CD14-positive monocyte (primary cell): ENCODE results near the gene ACAD10. TPM values are rescaled to one million over a fixed set of nuclear protein-coding genes. Genes with fewer than 3 reads are reported as not detected.

Experiments used
- DNase-seq, 3 donors: peaks; one replicate each; pipeline ENCODE4 v3.0.0-alpha.2; 2011 to 2022
- H2AFZ ChIP-seq: 2 replicates; pipeline ENCODE4 v1.6.0; 2012; ENCODE audit warnings: mild to moderate bottlenecking, low read depth, low read length, inconsistent platforms; ENCODE audit not compliant: insufficient read depth, poor library complexity, severe bottlenecking
- H3K27ac ChIP-seq, 2 donors: 1 replicate in 1 of 2; 2 replicates in 1 of 2; pipeline ENCODE4 v1.5.1; 2012 to 2013; ENCODE audit warnings: low read length in 2 of 2, control low read depth in 1 of 2, inconsistent platforms in 1 of 2, low read depth in 1 of 2, mild to moderate bottlenecking in 1 of 2
- H3K27me3 ChIP-seq, 2 donors: one replicate each; pipeline versions ENCODE4 v1.6.0 to v1.6.1; 2011 to 2013; ENCODE audit warnings: low read length in 2 of 2; ENCODE audit not compliant: control insufficient read depth in 2 of 2, insufficient read depth in 2 of 2
- H3K36me3 ChIP-seq, 2 donors: replicated peaks in 1 of 2; 1 replicate in 1 of 2; 2 replicates in 1 of 2; pipeline versions ENCODE4 v1.5.1 to v1.6.1; 2012 to 2013; ENCODE audit warnings: low read length in 2 of 2, control low read depth in 1 of 2, inconsistent platforms in 1 of 2, mild to moderate bottlenecking in 1 of 2; ENCODE audit not compliant: insufficient read depth in 2 of 2, control insufficient read depth in 1 of 2
- H3K4me1 ChIP-seq, 2 donors: 1 replicate in 1 of 2; 2 replicates in 1 of 2; pipeline versions ENCODE4 v1.5.1 to v1.6.1; 2012 to 2013; ENCODE audit warnings: low read length in 2 of 2, control low read depth in 1 of 2, inconsistent platforms in 1 of 2, mild to moderate bottlenecking in 1 of 2, moderate library complexity in 1 of 2; ENCODE audit not compliant: insufficient read depth in 2 of 2, control insufficient read depth in 1 of 2
- H3K4me2 ChIP-seq: replicated peaks from 2 replicates; pipeline ENCODE3; 2012; ENCODE audit warnings: low read length, moderate library complexity, mild to moderate bottlenecking; ENCODE audit not compliant: poor library complexity, severe bottlenecking; ENCODE audit errors: extremely low read depth
- H3K4me3 ChIP-seq, 3 experiments: fragments of 200-600 bp in 1 of 3; sonication (generic) in 1 of 3; replicated peaks in 1 of 3; 1 replicate in 2 of 3; 2 replicates in 1 of 3; pipeline ENCODE4 v1.5.1; 2011 to 2013; ENCODE audit warnings: low read length in 3 of 3, mild to moderate bottlenecking in 3 of 3, control low read depth in 2 of 3, low read depth in 2 of 3, inconsistent platforms in 1 of 3, moderate library complexity in 1 of 3
- H3K79me2 ChIP-seq: 2 replicates; pipeline ENCODE4 v1.6.0; 2012; ENCODE audit warnings: mild to moderate bottlenecking, control low read depth, inconsistent platforms, low read length, moderate library complexity; ENCODE audit not compliant: insufficient read depth
- H3K9ac ChIP-seq: 2 replicates; pipeline ENCODE4 v1.6.0; 2017; ENCODE audit warnings: low read length, mild to moderate bottlenecking; ENCODE audit not compliant: insufficient read depth, poor library complexity, severe bottlenecking
- H3K9me3 ChIP-seq, 2 donors: replicated peaks in 1 of 2; 1 replicate in 1 of 2; 2 replicates in 1 of 2; pipeline versions ENCODE4 v1.5.1 to v1.6.1; 2012 to 2013; ENCODE audit warnings: low read length in 2 of 2, control low read depth in 1 of 2; ENCODE audit not compliant: control insufficient read depth in 1 of 2, insufficient read depth in 1 of 2
- H4K20me1 ChIP-seq: 2 replicates; pipeline ENCODE4 v1.6.0; 2012; ENCODE audit warnings: mild to moderate bottlenecking, low read length, control low read depth, moderate library complexity; ENCODE audit not compliant: insufficient read depth
- H3K27ac Mint-ChIP-seq, 7 donors: one replicate each; pipeline ENCODE4 v1.8.0; 2020; ENCODE audit warnings: mild to moderate bottlenecking in 7 of 7, mixed read lengths in 7 of 7, moderate library complexity in 6 of 7, inconsistent platforms in 2 of 7
- H3K27me3 Mint-ChIP-seq, 3 donors: one replicate each; pipeline ENCODE4 v1.8.0; 2021 to 2022; ENCODE audit warnings: low read depth in 3 of 3, mild to moderate bottlenecking in 3 of 3, mixed read lengths in 3 of 3, moderate library complexity in 3 of 3, inconsistent platforms in 1 of 3
- H3K36me3 Mint-ChIP-seq, 2 donors: one replicate each; pipeline ENCODE4 v1.8.0; 2020; ENCODE audit warnings: mixed read lengths in 2 of 2, inconsistent platforms in 1 of 2, mild to moderate bottlenecking in 1 of 2
- H3K4me1 Mint-ChIP-seq: one replicate; pipeline ENCODE4 v1.8.0; 2020; ENCODE audit warnings: mild to moderate bottlenecking, mixed read lengths
- H3K4me3 Mint-ChIP-seq, 2 donors: one replicate each; pipeline ENCODE4 v1.8.0; 2020; ENCODE audit warnings: mild to moderate bottlenecking in 2 of 2, mixed read lengths in 2 of 2, moderate library complexity in 1 of 2
- H3K9me3 Mint-ChIP-seq, 7 donors: one replicate each; pipeline ENCODE4 v1.8.0; 2020 to 2022; ENCODE audit warnings: mixed read lengths in 7 of 7, mild to moderate bottlenecking in 6 of 7, moderate library complexity in 6 of 7, inconsistent platforms in 2 of 7
- WGBS: methylation state at CpG from one replicate; pipeline ENCODE4 v1.1.5; 2013; ENCODE audit warnings: missing lambda C conversion rate; ENCODE audit not compliant: insufficient coverage; 5-methylcytosine and 5-hydroxymethylcytosine counted together
- intact Hi-C, 2 donors: fragments of 100-400 bp; cut with micrococcal nuclease; formaldehyde crosslinking; loops; one replicate each; pipeline versions ENCODE4 v1.15.0 to v1.15.1; 2023
- polyA plus RNA-seq, 3 donors: library from polyadenylated mRNA; depleted of rRNA in 1 of 3; unstranded in 2 of 3; stranded (reverse) in 1 of 3; fragments of 300-500 nt in 2 of 3; fragments of >200 nt in 1 of 3; fragmentation: Illumina TruSeq in 2 of 3; gene quantifications; 1 replicate in 2 of 3; 2 replicates in 1 of 3; pipeline ENCODE4 v1.2.3, GENCODE V29; 2012 to 2021
- TF ChIP-seq, protein P1 (sequence below): fragments of 200-600 bp; IDR thresholded peaks from one replicate; pipeline ENCODE4 v1.8.0; 2022; ENCODE audit warnings: antibody characterized with exemption, mild to moderate bottlenecking

Gene ACAD10
- polyA plus RNA-seq, 3 donors: 9.4 to 34.3 (median 10.1) TPM

DNA sequence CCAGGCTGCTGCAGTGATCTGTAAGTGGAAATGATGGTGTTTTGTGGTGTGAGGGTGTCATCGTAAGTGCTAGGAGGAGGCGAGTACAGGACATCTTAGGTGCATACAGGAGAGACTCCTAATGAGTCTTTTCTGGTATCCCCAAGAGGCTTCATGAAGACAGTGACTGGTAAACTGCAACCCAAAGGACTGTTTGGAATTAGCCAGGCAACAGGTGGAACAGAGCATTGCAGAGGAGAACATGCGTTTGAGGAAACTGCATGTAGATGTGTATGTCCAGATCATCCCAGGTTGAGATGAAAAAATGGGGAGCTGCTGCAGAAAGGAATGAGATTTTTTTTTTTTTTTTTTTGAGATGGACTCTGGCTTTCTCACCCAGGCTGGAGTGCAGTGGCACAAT lies 5.4 kb downstream of the ACAD10 start:
- Histone ChIP-seq H3K4me3 (no peak overlapping the region), H2AFZ (no peak overlapping the region), H3K4me2 (no peak overlapping the region), H3K27ac (no peak overlapping the region), H3K9me3 (no peaks in the 10 kb centered on the region), H3K9ac (no peak overlapping the region), H3K27me3 (no peaks in the 10 kb centered on the region), H4K20me1 (peaks cover 7% of the 10 kb centered on the region), H3K79me2 (peaks cover 23% of the 10 kb centered on the region), H3K36me3 (peaks cover 41 to 53% of the 10 kb centered on the region in 2 donors), H3K4me1 (peaks cover 7 to 9% of the 10 kb centered on the region in 2 donors)
- Mint-ChIP-seq H3K4me3 (no peak overlapping the region), H3K4me1 (peaks cover 10% of the 10 kb centered on the region), H3K36me3 (peaks cover 48 to 62% of the 10 kb centered on the region in 2 donors), H3K27me3 (peaks cover 0 to 2% (median 0%) of the 10 kb centered on the region in 3 donors), H3K27ac (no peak overlapping the region), H3K9me3 (no peaks in the 10 kb centered on the region)
- 95% methylated on average over 3 of the region's 3 CpGs for WGBS
- no peak for DNase-seq
- intact Hi-C loops: no loop called here
- TF ChIP-seq, protein P1, sequence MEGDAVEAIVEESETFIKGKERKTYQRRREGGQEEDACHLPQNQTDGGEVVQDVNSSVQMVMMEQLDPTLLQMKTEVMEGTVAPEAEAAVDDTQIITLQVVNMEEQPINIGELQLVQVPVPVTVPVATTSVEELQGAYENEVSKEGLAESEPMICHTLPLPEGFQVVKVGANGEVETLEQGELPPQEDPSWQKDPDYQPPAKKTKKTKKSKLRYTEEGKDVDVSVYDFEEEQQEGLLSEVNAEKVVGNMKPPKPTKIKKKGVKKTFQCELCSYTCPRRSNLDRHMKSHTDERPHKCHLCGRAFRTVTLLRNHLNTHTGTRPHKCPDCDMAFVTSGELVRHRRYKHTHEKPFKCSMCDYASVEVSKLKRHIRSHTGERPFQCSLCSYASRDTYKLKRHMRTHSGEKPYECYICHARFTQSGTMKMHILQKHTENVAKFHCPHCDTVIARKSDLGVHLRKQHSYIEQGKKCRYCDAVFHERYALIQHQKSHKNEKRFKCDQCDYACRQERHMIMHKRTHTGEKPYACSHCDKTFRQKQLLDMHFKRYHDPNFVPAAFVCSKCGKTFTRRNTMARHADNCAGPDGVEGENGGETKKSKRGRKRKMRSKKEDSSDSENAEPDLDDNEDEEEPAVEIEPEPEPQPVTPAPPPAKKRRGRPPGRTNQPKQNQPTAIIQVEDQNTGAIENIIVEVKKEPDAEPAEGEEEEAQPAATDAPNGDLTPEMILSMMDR: no peak

DNA sequence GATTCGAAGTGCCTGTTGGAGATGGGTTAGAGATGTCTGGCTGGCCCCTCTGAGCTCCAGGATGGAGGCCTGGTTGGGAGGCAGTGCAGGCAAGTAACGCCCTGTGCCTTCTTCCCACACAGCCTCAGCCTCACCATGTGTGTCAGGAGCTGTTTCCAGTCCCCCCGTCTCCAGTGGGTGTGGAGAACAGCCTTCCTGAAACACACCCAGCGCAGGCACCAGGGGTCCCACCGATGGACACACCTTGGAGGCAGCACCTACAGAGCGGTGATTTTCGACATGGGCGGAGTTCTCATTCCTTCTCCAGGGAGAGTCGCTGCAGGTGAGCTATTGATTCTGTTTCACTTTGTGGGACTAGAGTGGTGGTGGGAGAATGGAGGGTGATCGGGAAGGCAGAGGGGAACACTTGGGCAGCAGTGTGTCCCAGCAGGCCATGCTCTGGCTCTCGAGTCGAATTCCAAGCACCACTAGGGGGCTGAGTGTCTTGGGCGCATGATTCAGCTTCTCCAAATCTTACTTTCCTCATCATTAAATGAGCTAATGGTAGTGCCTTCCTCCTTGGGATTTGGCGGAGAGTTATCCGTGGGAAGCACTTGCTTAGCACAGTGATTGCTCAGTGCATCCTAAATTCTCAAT lies 6.8 kb downstream of the ACAD10 start:
- H4K20me1 ChIP-seq: no peaks in the 10 kb centered on the region
- no peak overlapping the region for H3K9ac ChIP-seq
- no peak overlapping the region for H3K4me2 ChIP-seq
- Mint-ChIP-seq H3K4me3 (no peak overlapping the region), H3K36me3 (peaks cover 57 to 76% of the 10 kb centered on the region in 2 donors), H3K27me3 (peaks cover 0 to 2% (median 0%) of the 10 kb centered on the region in 3 donors), H3K9me3 (no peaks in the 10 kb centered on the region), H3K4me1 (no peaks in the 10 kb centered on the region), H3K27ac (peak overlapping the region in 3 of 7 donors; percentile 18 to 57 (median 49))
- H3K4me3 ChIP-seq: no peak overlapping the region
- intact Hi-C loops: no loop called here
- peaks cover 46 to 68% of the 10 kb centered on the region in 2 donors for H3K36me3 ChIP-seq
- H3K9me3 ChIP-seq: no peaks in the 10 kb centered on the region
- H3K79me2 ChIP-seq: peaks cover 11% of the 10 kb centered on the region
- WGBS: 98% methylated on average over 10 of the region's 15 CpGs
- H2AFZ ChIP-seq: no peak overlapping the region
- H3K4me1 ChIP-seq: no peaks in the 10 kb centered on the region
- TF ChIP-seq, protein P1: no peak
- no peaks in the 10 kb centered on the region for H3K27me3 ChIP-seq
- H3K27ac ChIP-seq: no peak overlapping the region
- no peak for DNase-seq
